Caki2 (cell line): ENCODE results near the gene LSM12. TPM values are rescaled to one million over a fixed set of nuclear protein-coding genes. Genes with fewer than 3 reads are reported as not detected.

Experiments
- total RNA-seq: library from RNA; depleted of rRNA; stranded (reverse); fragments of >200 nt; shearing (Covaris generic); gene quantifications from 2 replicates; pipeline ENCODE4 v1.2.3, GENCODE V29; 2014; ENCODE audit warnings: low replicate concordance; rRNA removed

LSM12 gene
- total RNA-seq, 1 experiment from 2014 or later, result 77.9 TPM

Other genes with a start within 250 kb of the LSM12 start
- 10.0 and 11.6 TPM in 2 replicates for gene MPP3, start 233.5 kb downstream of the LSM12 start, total RNA-seq
- gene CD300LG, start 219.5 kb downstream of the LSM12 start, total RNA-seq, result not detected in 2 replicates
- 4.8 and 8.1 TPM in 2 replicates for gene MPP2, start 159.1 kb downstream of the LSM12 start, total RNA-seq
- not detected in 2 replicates for gene PPY, start 124.2 kb downstream of the LSM12 start, total RNA-seq
- not detected in 2 replicates for gene PYY, start 112.7 kb downstream of the LSM12 start, total RNA-seq
- 1.5 and 3.0 TPM in 2 replicates for gene NAGS, start 62.0 kb downstream of the LSM12 start, total RNA-seq
- gene TMEM101, start 51.7 kb downstream of the LSM12 start, total RNA-seq, result 98.2 and 101 TPM in 2 replicates
- gene G6PC3, start 4.1 kb upstream of the LSM12 start, total RNA-seq, result 42.4 and 50.6 TPM in 2 replicates
- 30.9 and 38.0 TPM in 2 replicates for gene HDAC5, start 57.0 kb upstream of the LSM12 start, total RNA-seq
- 3.0 and 5.7 TPM in 2 replicates for gene HROB, start 75.3 kb upstream of the LSM12 start, total RNA-seq
- not detected in 2 replicates for gene ASB16, start 104.0 kb upstream of the LSM12 start, total RNA-seq
- gene TMUB2, start 120.3 kb upstream of the LSM12 start, total RNA-seq, result 37.5 and 66.0 TPM in 2 replicates
- gene ATXN7L3, start 133.2 kb upstream of the LSM12 start, total RNA-seq, result 19.9 and 28.8 TPM in 2 replicates
- gene UBTF, start 153.0 kb upstream of the LSM12 start, total RNA-seq, result 64.1 and 68.7 TPM in 2 replicates
- not detected in 2 replicates for gene SLC4A1, start 201.5 kb upstream of the LSM12 start, total RNA-seq
- 2.2 TPM in 1 of 2 replicates, not detected in the other for gene RUNDC3A, start 241.9 kb upstream of the LSM12 start, total RNA-seq